A549 treated with GW870086 at 1 μM for 4 hours (cell line): ENCODE measurements around the gene FGF16. TPM values are rescaled to one million over a fixed set of nuclear protein-coding genes. Genes with fewer than 3 reads are reported as not detected.

Experiments used
- total RNA-seq: library from RNA; stranded (reverse); fragments of 200-300 nt; extraction: Qiagen RNA extraction; gene quantifications from 5 replicates; pipeline ENCODE4 v1.2.3, GENCODE V29; 2022; ENCODE audit warnings: low read depth

The FGF16 gene
- total RNA-seq, result not detected in 5 replicates

DNA sequence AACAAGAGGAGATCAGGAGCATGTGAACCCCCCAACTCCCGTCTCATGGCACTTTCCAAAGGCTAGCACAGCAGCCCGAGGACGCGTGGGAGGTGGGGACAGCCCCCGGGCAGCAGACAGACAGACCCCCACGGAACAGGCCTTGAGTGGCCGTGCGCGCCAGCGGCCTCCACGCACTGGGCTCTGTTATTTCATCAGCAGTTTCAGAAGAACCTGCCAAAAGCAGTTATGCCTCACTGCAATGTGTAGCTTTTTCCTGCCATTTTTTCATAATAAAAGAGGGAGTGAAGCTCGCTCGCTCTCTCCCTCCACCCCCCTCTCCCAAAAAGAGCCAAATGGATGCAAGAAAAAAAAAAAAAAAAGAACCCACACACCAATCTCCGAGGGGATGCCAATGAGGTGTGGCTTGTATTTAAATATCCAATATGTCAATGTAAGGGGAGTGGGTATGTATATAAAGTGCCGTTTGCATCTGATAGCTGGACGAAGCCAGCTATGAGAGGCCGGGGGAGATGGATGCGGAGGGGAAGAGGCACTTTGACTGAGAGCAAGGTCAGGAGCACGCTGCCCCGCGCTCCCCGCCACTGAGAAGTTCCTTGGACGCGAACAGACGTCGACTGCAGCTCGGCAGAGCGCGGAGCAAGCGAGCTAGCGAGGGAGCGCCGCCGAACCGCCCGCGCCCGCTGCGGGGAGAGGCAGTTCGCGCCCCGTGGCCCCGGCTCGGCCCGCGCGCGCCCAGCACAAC is at the start of gene FGF16:
Gene FGF16, plus strand, starts transcription at position 482 of the 745 bp plus-strand sequence. CDS start 286 bp downstream, outside the sequence.

